ENCODE measurements around the gene OLFM1.

OLFM1 gene

GRCh38 chr9:135049460-135049859, 38.0 kb upstream of the OLFM1 start:
- Histone ChIP-seq H3K36me3 (ENCODE audit: control insufficient read depth, insufficient read depth, low read length) (no peaks in the 10 kb centered on the region), H3K4me1 (no peaks in the 10 kb centered on the region), H3K27ac (no peak overlapping the region), H3K4me2 (ENCODE audit: low read length) (no peak overlapping the region), H3K9ac (no peak overlapping the region), H3K4me3 (ENCODE audit: low read depth, low read length) (no peak overlapping the region), H2AFZ (no peak overlapping the region), H3K9me3 (ENCODE audit: control insufficient read depth, low read length) (no peaks in the 10 kb centered on the region), H3K27me3 (ENCODE audit: control insufficient read depth, insufficient read depth, low read length) (no peaks in the 10 kb centered on the region), H3K79me2 (no peaks in the 10 kb centered on the region)
- TF ChIP-seq CTCF (IDR thresholded peaks at IDR 0.05): no peak

- no peak for TF ChIP-seq CTCF (IDR thresholded peaks at IDR 0.05)
- no peaks in the 10 kb centered on the region for H3K4me1 ChIP-seq
- no peaks in the 10 kb centered on the region for H3K27me3 ChIP-seq (ENCODE audit: control insufficient read depth, insufficient read depth, low read length)
- H3K27ac ChIP-seq: no peak overlapping the region
- no peak overlapping the region for H3K4me2 ChIP-seq (ENCODE audit: low read length)
- H3K4me3 ChIP-seq (ENCODE audit: low read depth, low read length): no peak overlapping the region
- H3K36me3 ChIP-seq (ENCODE audit: control insufficient read depth, insufficient read depth, low read length): no peaks in the 10 kb centered on the region
- no peak overlapping the region for H2AFZ ChIP-seq
- H3K9me3 ChIP-seq (ENCODE audit: control insufficient read depth, low read length): no peaks in the 10 kb centered on the region
- no peak overlapping the region for H3K9ac ChIP-seq
- no peaks in the 10 kb centered on the region for H3K79me2 ChIP-seq
These were observed 37.1 kb upstream of the OLFM1 start for GRCh38 chr9:135050072-135050990.

- Histone ChIP-seq H3K9ac (no peak overlapping the region), H2AFZ (no peak overlapping the region), H3K27ac (no peak overlapping the region), H3K36me3 (ENCODE audit: control insufficient read depth, insufficient read depth, low read length) (no peaks in the 10 kb centered on the region), H3K4me3 (ENCODE audit: low read depth, low read length) (no peak overlapping the region), H3K4me2 (ENCODE audit: low read length) (no peak overlapping the region), H3K4me1 (no peaks in the 10 kb centered on the region), H3K79me2 (no peaks in the 10 kb centered on the region), H3K9me3 (ENCODE audit: control insufficient read depth, low read length) (no peaks in the 10 kb centered on the region), H3K27me3 (ENCODE audit: control insufficient read depth, insufficient read depth, low read length) (no peaks in the 10 kb centered on the region)
- no peak for TF ChIP-seq CTCF (IDR thresholded peaks at IDR 0.05)
These were observed 36.0 kb upstream of the OLFM1 start for GRCh38 chr9:135051316-135052038.

- H2AFZ ChIP-seq: no peak overlapping the region
- no peak overlapping the region for H3K27ac ChIP-seq
- no peaks in the 10 kb centered on the region for H3K9me3 ChIP-seq (ENCODE audit: control insufficient read depth, low read length)
- no peaks in the 10 kb centered on the region for H3K4me1 ChIP-seq
- H3K36me3 ChIP-seq (ENCODE audit: control insufficient read depth, insufficient read depth, low read length): no peaks in the 10 kb centered on the region
- TF ChIP-seq CTCF (IDR thresholded peaks at IDR 0.05): no peak
- no peak overlapping the region for H3K9ac ChIP-seq
- H3K79me2 ChIP-seq: no peaks in the 10 kb centered on the region
- H3K27me3 ChIP-seq (ENCODE audit: control insufficient read depth, insufficient read depth, low read length): no peaks in the 10 kb centered on the region
- no peak overlapping the region for H3K4me3 ChIP-seq (ENCODE audit: low read depth, low read length)
- no peak overlapping the region for H3K4me2 ChIP-seq (ENCODE audit: low read length)
These were observed 34.3 kb upstream of the OLFM1 start for GRCh38 chr9:135053133-135053532.
